C4-2B (cell line): ENCODE results near the gene SOCS7.

Source experiments
- H3K27ac ChIP-seq: fragments of 450-650 bp; 2 replicates; pipeline ENCODE4 v1.5.1; 2017
- CTCF ChIP-seq: fragments of 450-650 bp; conservative IDR thresholded peaks from 2 replicates; pipeline ENCODE4 v1.5.1; 2017; ENCODE audit warnings: mild to moderate bottlenecking
- ZFX ChIP-seq: fragments of 450-650 bp; IDR thresholded peaks from 2 replicates; pipeline ENCODE4 v1.6.1; 2017

Gene SOCS7

GRCh38 chr17:38351412-38352222, at the start of gene SOCS7:
Gene SOCS7 (plus strand): TSS chr17:38351844. CDS start chr17:38352053, 209 bp downstream.
- TF ChIP-seq CTCF: no peak
- TF ChIP-seq ZFX: peak; percentile 80
- peak within 1 kb of the TSS; percentile 75 for H3K27ac ChIP-seq

- TF ChIP-seq ZFX (no peak), CTCF (no peak)
- no peak overlapping the region for H3K27ac ChIP-seq
Observed at GRCh38 chr17:38315497-38315896, 36.1 kb upstream of the SOCS7 start.

- no peak overlapping the region for H3K27ac ChIP-seq
- TF ChIP-seq CTCF: no peak
Observed at GRCh38 chr17:38317081-38317480, 34.6 kb upstream of the SOCS7 start.

GRCh38 chr17:38320482-38320881, 31.2 kb upstream of the SOCS7 start:
- TF ChIP-seq ZFX (no peak), CTCF (no peak)
- peak overlapping the region; percentile 78 for H3K27ac ChIP-seq

GRCh38 chr17:38322156-38322779, 29.4 kb upstream of the SOCS7 start:
- TF ChIP-seq CTCF (peak; percentile 90), ZFX (no peak)
- no peak overlapping the region for H3K27ac ChIP-seq

GRCh38 chr17:38322897-38323296, 28.7 kb upstream of the SOCS7 start:
- no peak for TF ChIP-seq CTCF
- TF ChIP-seq ZFX: no peak
- no peak overlapping the region for H3K27ac ChIP-seq

GRCh38 chr17:38324141-38324697, 27.4 kb upstream of the SOCS7 start:
- TF ChIP-seq CTCF: no peak
- no peak for TF ChIP-seq ZFX
- H3K27ac ChIP-seq: no peak overlapping the region
